Endothelial cell of umbilical vein (primary cell): ENCODE results near the gene CYP39A1.

ENCODE experiments used
- CTCF ChIP-seq, 2 donors: IDR thresholded peaks; 1 replicate in 1 of 2; 2 replicates in 1 of 2; pipeline ENCODE4 v1.5.1; 2011; ENCODE audit warnings: low read length in 2 of 2, mild to moderate bottlenecking in 2 of 2, moderate library complexity in 2 of 2, control low read depth in 1 of 2, inconsistent platforms in 1 of 2, low read depth in 1 of 2; ENCODE audit not compliant: insufficient read depth in 1 of 2; ENCODE audit errors: extremely low read depth in 1 of 2
- MAX ChIP-seq: IDR thresholded peaks from 2 replicates; pipeline ENCODE4 v1.6.1; 2011; ENCODE audit not compliant: insufficient read depth, insufficient read length
- POLR2A ChIP-seq: IDR thresholded peaks from 2 replicates; pipeline ENCODE4 v1.6.1; 2012; ENCODE audit warnings: low read depth, mild to moderate bottlenecking, control low read depth, low read length

- TF ChIP-seq MAX (no peak), POLR2A (no peak), CTCF (IDR thresholded peaks at IDR 0.05; ENCODE audit: extremely low read depth in 1 of 2, insufficient read depth in 1 of 2, low read depth in 1 of 2, low read length in 2 of 2) (no peak)
Measured at GRCh38 chr6:46645265-46645664, 7.4 kb downstream of the CYP39A1 start.
